Ishikawa (cell line): ENCODE measurements around the gene WBP1L.

Source experiments
- CEBPB ChIP-seq: IDR thresholded peaks from 2 replicates; pipeline ENCODE4 v1.6.1; 2012
- CREB1 ChIP-seq: IDR thresholded peaks from 2 replicates; pipeline ENCODE4 v1.6.1; 2012; ENCODE audit warnings: low read depth
- EP300 ChIP-seq: IDR thresholded peaks from 2 replicates; pipeline ENCODE4 v1.6.1; 2012; ENCODE audit warnings: borderline replicate concordance
- FOXM1 ChIP-seq: IDR thresholded peaks from 2 replicates; pipeline ENCODE4 v1.6.1; 2012; ENCODE audit warnings: low read depth, borderline replicate concordance
- NFIC ChIP-seq: IDR thresholded peaks from 2 replicates; pipeline ENCODE4 v1.6.1; 2012
- RAD21 ChIP-seq: IDR thresholded peaks from 2 replicates; pipeline ENCODE4 v1.6.1; 2012; ENCODE audit warnings: low read depth
- TAF1 ChIP-seq: IDR thresholded peaks from 2 replicates; pipeline ENCODE4 v1.6.1; 2012; ENCODE audit warnings: low read depth, mild to moderate bottlenecking
- TCF12 ChIP-seq: IDR thresholded peaks from 2 replicates; pipeline ENCODE4 v1.6.1; 2012; ENCODE audit warnings: low read depth
- TEAD4 ChIP-seq: IDR thresholded peaks from 2 replicates; pipeline ENCODE4 v1.6.1; 2012
- ZBTB7A ChIP-seq: IDR thresholded peaks from 2 replicates; pipeline ENCODE4 v1.6.1; 2012; ENCODE audit warnings: low read depth
- TF ChIP-seq, protein P1 (sequence below): IDR thresholded peaks from 2 replicates; pipeline ENCODE4 v1.6.1; 2012; ENCODE audit warnings: low read depth, mild to moderate bottlenecking
- TF ChIP-seq, protein P2 (sequence below): IDR thresholded peaks from 2 replicates; pipeline ENCODE4 v1.6.1; 2012

DNA sequence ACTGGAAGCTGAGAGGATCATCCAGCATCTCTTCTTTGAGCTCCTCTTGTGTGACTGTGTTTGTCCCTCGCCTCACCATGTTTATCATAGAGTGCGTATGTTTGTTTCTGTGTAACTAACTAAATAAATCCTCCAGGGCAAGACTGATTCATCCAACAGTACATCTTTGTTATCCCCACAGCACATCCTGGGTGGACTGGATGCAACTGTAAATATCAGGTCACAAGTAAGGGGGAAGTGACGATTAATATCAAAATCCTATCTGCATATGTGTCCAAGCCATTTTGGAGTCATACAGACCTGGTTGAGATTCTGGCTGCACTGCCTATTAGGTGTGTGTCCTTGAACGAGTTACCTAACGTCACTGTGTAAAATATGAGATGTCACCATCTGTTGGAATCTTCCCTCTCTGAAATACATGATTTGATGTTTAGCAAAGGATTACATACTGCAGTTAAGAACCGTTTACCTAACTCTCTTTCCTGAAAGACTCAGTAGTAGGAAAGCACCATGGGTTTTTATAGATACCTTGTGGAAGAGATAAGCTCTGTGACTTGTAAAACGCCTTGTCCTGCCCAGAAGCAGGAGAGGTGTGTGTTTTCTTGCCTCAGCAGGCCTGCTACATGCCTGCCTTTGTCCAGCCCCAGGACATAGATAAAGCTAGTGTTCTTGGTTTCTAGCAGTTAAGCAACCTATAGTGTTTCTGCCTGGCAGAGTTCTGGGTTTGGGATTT lies 25.8 kb downstream of the WBP1L start:
- TF ChIP-seq, protein P1, sequence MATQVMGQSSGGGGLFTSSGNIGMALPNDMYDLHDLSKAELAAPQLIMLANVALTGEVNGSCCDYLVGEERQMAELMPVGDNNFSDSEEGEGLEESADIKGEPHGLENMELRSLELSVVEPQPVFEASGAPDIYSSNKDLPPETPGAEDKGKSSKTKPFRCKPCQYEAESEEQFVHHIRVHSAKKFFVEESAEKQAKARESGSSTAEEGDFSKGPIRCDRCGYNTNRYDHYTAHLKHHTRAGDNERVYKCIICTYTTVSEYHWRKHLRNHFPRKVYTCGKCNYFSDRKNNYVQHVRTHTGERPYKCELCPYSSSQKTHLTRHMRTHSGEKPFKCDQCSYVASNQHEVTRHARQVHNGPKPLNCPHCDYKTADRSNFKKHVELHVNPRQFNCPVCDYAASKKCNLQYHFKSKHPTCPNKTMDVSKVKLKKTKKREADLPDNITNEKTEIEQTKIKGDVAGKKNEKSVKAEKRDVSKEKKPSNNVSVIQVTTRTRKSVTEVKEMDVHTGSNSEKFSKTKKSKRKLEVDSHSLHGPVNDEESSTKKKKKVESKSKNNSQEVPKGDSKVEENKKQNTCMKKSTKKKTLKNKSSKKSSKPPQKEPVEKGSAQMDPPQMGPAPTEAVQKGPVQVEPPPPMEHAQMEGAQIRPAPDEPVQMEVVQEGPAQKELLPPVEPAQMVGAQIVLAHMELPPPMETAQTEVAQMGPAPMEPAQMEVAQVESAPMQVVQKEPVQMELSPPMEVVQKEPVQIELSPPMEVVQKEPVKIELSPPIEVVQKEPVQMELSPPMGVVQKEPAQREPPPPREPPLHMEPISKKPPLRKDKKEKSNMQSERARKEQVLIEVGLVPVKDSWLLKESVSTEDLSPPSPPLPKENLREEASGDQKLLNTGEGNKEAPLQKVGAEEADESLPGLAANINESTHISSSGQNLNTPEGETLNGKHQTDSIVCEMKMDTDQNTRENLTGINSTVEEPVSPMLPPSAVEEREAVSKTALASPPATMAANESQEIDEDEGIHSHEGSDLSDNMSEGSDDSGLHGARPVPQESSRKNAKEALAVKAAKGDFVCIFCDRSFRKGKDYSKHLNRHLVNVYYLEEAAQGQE, result no peak
- TF ChIP-seq ZBTB7A, result no peak
- TF ChIP-seq EP300, result no peak
- no peak for TF ChIP-seq CREB1
- no peak for TF ChIP-seq TAF1
- TF ChIP-seq NFIC, result no peak
- TF ChIP-seq CEBPB, result no peak
- TF ChIP-seq RAD21, result no peak
- no peak for TF ChIP-seq TCF12
- no peak for TF ChIP-seq TEAD4
- TF ChIP-seq FOXM1, result no peak
- TF ChIP-seq, protein P2, sequence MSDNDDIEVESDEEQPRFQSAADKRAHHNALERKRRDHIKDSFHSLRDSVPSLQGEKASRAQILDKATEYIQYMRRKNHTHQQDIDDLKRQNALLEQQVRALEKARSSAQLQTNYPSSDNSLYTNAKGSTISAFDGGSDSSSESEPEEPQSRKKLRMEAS, result no peak
